HG03175 (cell line): Measurements from ENCODE around the gene ABRAXAS1.

Experiments
- ATAC-seq: cut with Tn5 transposase; IDR thresholded peaks from one replicate; pipeline ENCODE4 v1.9.1; 2021; ENCODE audit warnings: mild to moderate bottlenecking, moderate library complexity; ENCODE audit not compliant: unreplicated experiment

ABRAXAS1 gene

DNA sequence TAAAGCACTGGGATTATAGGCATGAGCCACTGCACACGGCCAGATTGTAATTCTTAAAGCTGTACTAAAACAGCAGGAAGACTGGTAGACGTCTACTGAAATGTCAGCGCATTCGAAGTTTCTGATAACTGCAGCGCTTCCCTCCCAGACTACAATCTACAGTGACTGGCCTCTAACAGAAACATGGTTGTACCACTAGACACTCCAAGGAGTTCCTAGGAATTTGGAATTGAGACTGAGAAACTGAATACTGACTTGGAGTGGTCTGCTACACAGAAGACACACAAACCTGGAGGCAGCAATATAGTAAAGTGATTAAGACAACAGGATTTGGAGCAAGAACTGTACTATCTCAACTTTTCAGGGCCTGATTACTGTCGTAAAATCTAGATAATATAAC is 30.2 kb downstream of the ABRAXAS1 start:
- no peak for ATAC-seq

DNA sequence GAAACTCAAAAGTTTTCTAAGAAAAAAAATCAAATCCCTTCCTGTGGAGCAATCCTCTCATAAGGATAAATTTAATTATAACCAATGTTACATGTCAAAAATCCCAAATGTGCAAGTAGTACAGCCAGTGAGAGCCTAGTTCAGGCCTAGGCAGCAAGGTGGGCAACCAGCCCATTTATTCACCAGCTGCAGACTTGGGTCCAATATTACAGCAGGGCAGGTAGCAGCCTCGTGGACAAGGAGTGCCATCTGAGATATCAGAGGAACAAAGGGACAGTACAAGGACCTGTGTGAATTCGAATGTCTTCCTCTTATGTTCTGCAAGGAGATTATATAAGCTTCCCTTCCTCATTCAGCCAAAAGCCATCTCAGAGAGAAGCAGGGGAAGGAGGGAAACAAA is 35.9 kb downstream of the ABRAXAS1 start:
- ATAC-seq = no peak

GRCh38 chr4:83440899-83441298 is 44.0 kb downstream of the ABRAXAS1 start:
- ATAC-seq = no peak

DNA sequence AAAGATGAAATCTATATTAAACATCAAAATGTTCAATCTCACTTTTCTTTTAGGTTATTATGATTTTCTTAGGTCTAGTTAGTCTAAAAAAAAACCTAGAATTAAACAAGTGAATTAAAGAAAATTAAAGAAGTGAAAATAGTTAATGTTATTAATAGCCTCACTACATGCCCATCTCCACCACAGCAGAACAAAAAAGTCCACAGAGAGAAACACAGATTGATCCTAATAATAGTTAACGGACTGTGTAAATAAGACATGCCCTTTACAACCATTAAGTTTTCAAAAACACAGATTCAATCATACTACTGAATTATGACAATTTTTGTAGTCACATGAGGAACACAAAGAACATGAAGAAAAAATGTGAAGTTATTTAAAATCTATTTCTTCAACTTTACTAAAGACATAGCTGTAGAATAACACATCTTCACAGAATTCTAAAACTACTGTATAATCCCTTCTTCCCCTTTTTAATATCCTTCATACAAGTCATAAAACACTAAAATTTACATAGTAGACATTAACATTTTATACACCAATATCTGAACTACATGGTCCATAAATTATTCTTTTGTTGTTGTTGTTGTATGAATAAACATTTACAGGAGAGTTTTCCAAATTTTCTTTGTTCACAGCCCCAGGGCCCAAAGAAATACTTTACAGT is 44.6 kb downstream of the ABRAXAS1 start:
- peak; percentile 42 for ATAC-seq

DNA sequence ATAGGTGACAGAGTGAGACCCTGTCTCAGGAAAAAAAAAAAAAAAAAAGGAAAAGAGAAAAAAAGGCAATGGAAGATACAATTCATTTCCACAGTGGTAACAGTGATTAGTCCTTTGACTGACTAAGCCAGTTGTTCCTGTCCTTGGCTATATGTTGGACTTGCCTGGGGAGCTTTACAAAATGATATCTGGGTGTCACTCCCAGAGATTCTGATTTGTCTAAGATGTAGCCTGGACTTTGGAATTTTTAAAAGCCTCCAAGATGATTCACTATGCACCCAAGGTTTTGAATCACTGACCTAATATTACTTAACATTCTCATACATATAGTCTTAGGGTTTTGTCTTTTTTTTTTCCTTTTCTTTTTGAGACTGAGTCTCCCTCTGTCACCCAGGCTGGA is 46.2 kb downstream of the ABRAXAS1 start:
- no peak for ATAC-seq

DNA sequence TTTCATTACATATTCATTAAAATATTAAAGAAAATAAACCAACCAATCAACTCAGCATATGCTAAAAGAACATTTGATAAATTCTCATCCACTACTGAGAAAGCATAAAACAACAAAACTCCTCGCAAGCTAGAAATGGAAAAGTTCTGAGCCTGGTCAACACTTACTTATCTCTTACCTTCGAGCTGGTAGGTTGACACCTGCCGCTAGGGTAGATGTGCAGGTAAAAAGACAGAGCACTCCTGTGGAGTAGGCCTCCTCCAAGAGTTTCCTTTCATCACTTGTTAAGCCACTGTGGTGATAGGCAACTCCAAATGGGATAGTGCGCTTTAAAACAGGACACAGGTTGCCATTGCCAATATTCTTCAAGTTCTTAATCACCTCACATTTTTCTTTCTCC is 48.2 kb downstream of the ABRAXAS1 start:
- no peak for ATAC-seq

GRCh38 chr4:83431200-83431599 is 53.7 kb downstream of the ABRAXAS1 start:
- ATAC-seq = no peak

GRCh38 chr4:83418211-83418610 is 66.7 kb downstream of the ABRAXAS1 start:
- no peak for ATAC-seq

GRCh38 chr4:83417566-83417965 is 67.3 kb downstream of the ABRAXAS1 start:
- ATAC-seq = no peak

- ATAC-seq = no peak
Measured at GRCh38 chr4:83413676-83414075, 71.2 kb downstream of the ABRAXAS1 start.
